GM18505 (cell line): ENCODE measurements around the gene HMCN1.

Experiments used
- ATAC-seq: cut with Tn5 transposase; IDR thresholded peaks from one replicate; pipeline ENCODE4 v1.9.1; 2021; ENCODE audit not compliant: unreplicated experiment
- POLR2A ChIP-seq: IDR thresholded peaks from 4 replicates; pipeline ENCODE4 v1.6.1; 2011; ENCODE audit warnings: borderline replicate concordance; ENCODE audit not compliant: insufficient read depth, insufficient read length; ENCODE audit errors: extremely low read depth

The HMCN1 gene

GRCh38 chr1:186009039-186009737, 275.0 kb downstream of the HMCN1 start:
- no peak for TF ChIP-seq POLR2A
- no peak for ATAC-seq

- ATAC-seq, result no peak
- TF ChIP-seq POLR2A, result no peak
Observed at GRCh38 chr1:186014370-186015037, 280.3 kb downstream of the HMCN1 start.

GRCh38 chr1:186016856-186017255, 282.7 kb downstream of the HMCN1 start:
- ATAC-seq, result no peak
- no peak for TF ChIP-seq POLR2A

GRCh38 chr1:186022184-186022583, 288.0 kb downstream of the HMCN1 start:
- ATAC-seq, result no peak
- no peak for TF ChIP-seq POLR2A

GRCh38 chr1:186026946-186027345, 292.8 kb downstream of the HMCN1 start:
- no peak for ATAC-seq
- TF ChIP-seq POLR2A, result no peak

- no peak for ATAC-seq
- no peak for TF ChIP-seq POLR2A
Observed at GRCh38 chr1:186027621-186028020, 293.4 kb downstream of the HMCN1 start.

GRCh38 chr1:186030453-186030852, 296.3 kb downstream of the HMCN1 start:
- TF ChIP-seq POLR2A, result no peak
- no peak for ATAC-seq

GRCh38 chr1:186033847-186034271, 299.7 kb downstream of the HMCN1 start:
- no peak for TF ChIP-seq POLR2A
- no peak for ATAC-seq

- no peak for TF ChIP-seq POLR2A
- ATAC-seq, result no peak
Observed at GRCh38 chr1:186042230-186042629, 308.0 kb downstream of the HMCN1 start.

- no peak for TF ChIP-seq POLR2A
- no peak for ATAC-seq
Observed at GRCh38 chr1:186043296-186043695, 309.1 kb downstream of the HMCN1 start.

GRCh38 chr1:186044079-186044685, 310.0 kb downstream of the HMCN1 start:
- ATAC-seq, result no peak
- no peak for TF ChIP-seq POLR2A

GRCh38 chr1:186046437-186047211, 312.4 kb downstream of the HMCN1 start:
- no peak for ATAC-seq
- no peak for TF ChIP-seq POLR2A

- no peak for ATAC-seq
- no peak for TF ChIP-seq POLR2A
Observed at GRCh38 chr1:186050360-186050759, 316.2 kb downstream of the HMCN1 start.

GRCh38 chr1:186054003-186054402, 319.8 kb downstream of the HMCN1 start:
- ATAC-seq, result no peak
- no peak for TF ChIP-seq POLR2A

GRCh38 chr1:186054932-186055331, 320.7 kb downstream of the HMCN1 start:
- TF ChIP-seq POLR2A, result no peak
- no peak for ATAC-seq
